ENCODE results near the gene IL5.
"Not testable (repeated sequence)": the region's sequence is repeated elsewhere in the genome, so short reads cannot be mapped to it uniquely, and the experiment has no call there.

IL5 gene

GRCh38 chr5:132543472-132544201 is at the start of gene IL5:
TSS of gene IL5 (minus strand) at chr5:132543522. CDS start at chr5:132543478, 44 bp downstream.
- ChIA-PET POLR2A (ENCODE audit: low non-redundant PET) (no interaction called here), CTCF (no interaction called here)
- no peak for TF ChIP-seq CTCF (conservative IDR thresholded peaks at IDR 0.05; ENCODE audit: low read depth)
- no peak within 1 kb of the TSS for H3K27ac ChIP-seq
- no peak for DNase-seq (ENCODE audit: low spot score)

GRCh38 chr5:132592521-132592920 is 49.2 kb upstream of the IL5 start:
- DNase-seq (ENCODE audit: low spot score) = no peak
- POLR2A ChIA-PET (ENCODE audit: low non-redundant PET) = no interaction called here
- CTCF ChIA-PET = interaction anchor here (1.0 kb wide), 1 partner anchor 12 kb away, joined by 3 read pairs; no protein-coding TSS in a partner anchor
- no peak for TF ChIP-seq CTCF (conservative IDR thresholded peaks at IDR 0.05; ENCODE audit: low read depth)
- H3K27ac ChIP-seq = no peak overlapping the region

- DNase-seq (ENCODE audit: low spot score) = peak; percentile 8
- ChIA-PET POLR2A (ENCODE audit: low non-redundant PET) (no interaction called here), CTCF (no interaction called here)
- no peak for TF ChIP-seq CTCF (conservative IDR thresholded peaks at IDR 0.05; ENCODE audit: low read depth)
- H3K27ac ChIP-seq = no peak overlapping the region
These were observed 47.8 kb upstream of the IL5 start for GRCh38 chr5:132591145-132591544.

- CTCF ChIA-PET = no interaction called here
These were observed 46.1 kb upstream of the IL5 start for GRCh38 chr5:132589467-132589866.

GRCh38 chr5:132586063-132586462 is 42.7 kb upstream of the IL5 start:
- no peak for DNase-seq (ENCODE audit: low spot score)
- POLR2A ChIA-PET (ENCODE audit: low non-redundant PET) = no interaction called here
- CTCF ChIA-PET = interaction anchor here (0.6 to 0.7 kb wide), 2 partner anchors 39 to 88 kb away, joined by 3 read pairs; no protein-coding TSS in a partner anchor
- H3K27ac ChIP-seq = no peak overlapping the region
- no peak for TF ChIP-seq CTCF (conservative IDR thresholded peaks at IDR 0.05; ENCODE audit: low read depth)

More at GRCh38 chr5:132589467-132589866, 46.1 kb upstream of the IL5 start:
- TF ChIP-seq CTCF (conservative IDR thresholded peaks at IDR 0.05; ENCODE audit: low read depth) = no peak
- DNase-seq (ENCODE audit: low spot score) = no peak
- no peak overlapping the region for H3K27ac ChIP-seq
- POLR2A ChIA-PET (ENCODE audit: low non-redundant PET) = no interaction called here

- POLR2A ChIA-PET (ENCODE audit: low non-redundant PET); CTCF ChIA-PET; DNase-seq (ENCODE audit: low spot score): not testable (repeated sequence)
These were observed 41.2 kb upstream of the IL5 start for GRCh38 chr5:132584560-132584959.

GRCh38 chr5:132576123-132576522 is 32.8 kb upstream of the IL5 start:
- DNase-seq (ENCODE audit: low spot score) = no peak
- POLR2A ChIA-PET (ENCODE audit: low non-redundant PET) = no interaction called here
- CTCF ChIA-PET = interaction anchor here (0.7 kb wide), 2 partner anchors 12 to 69 kb away, joined by 3 to 5 read pairs; no protein-coding TSS in a partner anchor
- no peak overlapping the region for H3K27ac ChIP-seq
- TF ChIP-seq CTCF (conservative IDR thresholded peaks at IDR 0.05; ENCODE audit: low read depth) = no peak

More at GRCh38 chr5:132584560-132584959, 41.2 kb upstream of the IL5 start:
- H3K27ac ChIP-seq = not testable (repeated sequence)

Measured in RWPE1 (cell line).